ENCODE measurements around the gene NEU4.

Gene NEU4

DNA sequence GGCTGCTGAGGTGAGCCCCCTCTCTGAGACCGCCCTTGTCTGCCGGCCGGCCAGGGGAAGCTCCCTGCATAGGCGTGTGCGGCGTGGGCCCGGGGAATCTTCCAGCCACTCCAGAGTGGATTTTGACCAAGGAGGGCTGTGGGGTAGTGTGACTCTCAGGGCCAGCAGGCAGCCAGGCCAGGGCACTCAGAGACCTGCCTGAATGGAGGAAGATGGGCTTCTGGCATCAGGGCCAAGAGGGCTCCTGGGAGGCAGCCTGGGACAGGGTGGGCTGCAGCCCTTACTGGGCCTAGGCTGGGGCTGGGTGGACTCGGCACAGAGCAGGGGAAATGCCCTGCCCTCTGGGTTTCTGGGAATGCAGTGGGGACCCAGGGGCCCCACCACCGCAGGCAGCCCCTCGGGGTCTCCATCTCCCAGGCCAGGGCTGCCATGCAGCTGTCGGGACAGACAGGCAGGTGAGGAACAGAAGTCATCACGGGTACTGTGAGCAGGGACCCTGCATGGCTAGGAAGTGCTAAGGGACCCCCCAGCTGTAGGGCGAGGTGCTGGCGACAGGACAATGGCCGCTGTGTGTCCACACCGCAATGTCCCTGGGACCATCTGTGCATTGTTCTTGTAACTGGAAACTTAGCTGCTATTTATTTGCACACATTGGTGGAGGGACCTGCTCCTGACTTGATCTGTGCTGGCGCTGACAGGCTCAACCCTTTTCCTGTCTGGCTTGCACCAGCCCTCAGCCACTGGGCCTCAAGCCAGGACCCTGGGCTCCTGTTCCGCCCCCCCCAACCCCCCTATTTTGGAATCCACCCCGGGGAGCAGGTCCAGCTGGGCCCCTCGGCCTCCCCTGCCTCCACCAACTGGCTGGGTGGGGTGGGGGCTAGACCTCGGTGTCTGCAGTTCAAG is 45.6 kb downstream of the NEU4 start:
- DNase-seq = no peak

DNA sequence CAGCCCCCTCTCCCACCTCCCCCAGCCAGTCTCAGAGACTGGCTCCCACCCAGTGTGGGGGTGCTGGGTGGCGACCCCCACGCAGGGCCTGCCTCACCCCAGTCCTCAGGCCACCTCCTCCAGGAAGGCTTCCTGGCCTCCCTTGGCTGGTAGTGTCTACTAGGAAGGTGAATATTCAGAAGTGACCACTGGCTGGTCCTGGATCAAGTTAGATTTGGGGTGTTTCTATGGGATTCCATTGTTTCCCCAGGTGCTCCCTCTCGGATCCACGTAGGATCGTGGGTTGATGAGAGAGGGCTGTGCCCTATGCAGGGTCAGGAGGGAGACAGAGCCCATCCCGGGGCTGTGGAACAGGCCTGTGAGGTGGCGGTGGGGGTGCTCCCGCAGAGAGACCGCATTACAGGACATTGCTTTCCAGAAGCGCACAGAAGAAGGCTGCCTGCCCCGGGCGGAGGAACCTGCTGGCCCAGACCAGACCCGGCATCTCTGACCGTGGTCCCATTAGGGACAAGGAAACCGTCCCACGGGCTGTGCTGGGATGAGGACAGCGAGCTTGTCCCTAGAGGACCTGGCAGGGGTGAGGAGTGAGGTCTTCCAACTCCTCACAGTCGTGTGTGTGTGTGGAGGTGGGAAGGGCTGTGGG is 46.4 kb downstream of the NEU4 start:
- DNase-seq = no peak

DNA sequence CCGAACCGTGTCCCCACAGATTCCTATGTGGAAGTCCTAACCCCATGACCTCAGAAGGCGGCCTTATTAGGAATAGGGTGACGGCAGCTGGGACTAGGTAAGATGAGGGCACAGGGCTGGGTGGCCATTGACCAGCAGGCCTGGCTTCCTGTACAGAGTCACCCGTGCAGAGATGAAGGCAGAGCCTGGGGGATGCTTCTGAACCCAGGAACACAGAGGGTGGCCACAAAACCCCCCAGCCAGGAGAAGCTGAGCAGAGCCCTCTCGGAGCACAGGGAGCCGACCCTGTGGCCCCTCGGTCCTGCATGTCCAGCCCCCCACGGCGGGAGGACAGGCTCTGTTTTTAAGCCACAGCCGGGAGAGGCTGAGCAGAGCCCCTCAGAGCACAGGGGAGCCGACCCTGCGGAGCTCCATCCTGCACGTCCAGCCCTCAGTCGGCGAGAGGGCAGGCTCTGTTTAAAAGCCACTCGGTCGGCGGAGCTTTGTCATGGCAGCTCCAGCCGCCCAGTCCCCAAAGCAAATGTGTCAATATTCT is 47.0 kb downstream of the NEU4 start:
- no peak for DNase-seq

DNA sequence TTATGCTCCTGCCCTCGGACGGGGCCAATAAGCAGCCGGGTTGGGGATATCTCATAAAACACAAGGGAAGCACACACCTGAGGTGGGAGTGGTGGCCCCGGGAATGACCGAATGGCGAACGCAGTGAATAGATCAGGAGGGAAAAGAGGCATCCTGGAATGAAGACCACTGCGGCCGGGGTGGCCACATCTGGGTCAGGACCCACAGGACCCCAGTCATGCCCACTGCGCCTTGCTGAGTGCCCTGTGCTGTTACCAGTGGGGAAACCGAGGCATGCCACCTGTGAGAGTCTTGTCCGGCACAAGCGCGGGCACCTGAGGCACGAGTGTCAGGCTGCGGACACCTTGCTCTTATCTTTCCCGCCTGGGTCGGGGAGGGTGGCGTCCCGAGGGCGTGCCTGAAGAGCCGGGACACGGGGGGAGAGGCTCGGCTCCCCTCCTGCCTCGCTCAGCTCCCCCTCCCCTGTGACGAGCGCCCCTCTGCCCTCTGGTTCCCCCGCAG is 48.1 kb downstream of the NEU4 start:
- no peak for DNase-seq

DNA sequence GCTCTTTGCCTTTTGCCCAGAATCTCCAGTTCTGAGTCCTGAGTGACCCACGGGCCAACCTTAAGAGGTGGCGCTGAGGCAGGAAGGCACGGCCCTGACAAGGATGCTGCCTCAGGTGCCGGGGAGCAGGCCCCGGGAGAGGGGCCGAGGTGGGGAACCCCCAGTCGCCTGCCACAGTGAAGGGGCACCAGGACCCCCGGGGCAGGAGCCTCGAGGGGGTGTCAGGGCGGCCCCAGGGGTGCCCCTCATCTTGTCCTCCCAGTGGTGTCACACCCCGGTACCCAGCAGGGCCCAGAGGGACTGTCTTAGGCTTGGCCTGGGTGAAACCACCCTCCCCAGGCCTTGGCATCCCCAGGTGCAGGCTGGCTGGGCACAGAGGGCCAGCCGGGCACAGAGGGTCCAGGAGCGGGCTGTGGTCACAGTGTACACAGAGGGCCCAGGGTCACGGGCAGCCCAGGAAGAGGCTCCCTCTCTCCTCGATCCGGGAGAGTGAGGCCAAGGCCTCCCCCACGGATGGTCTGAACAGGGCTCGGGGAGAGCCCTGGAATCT is 48.7 kb downstream of the NEU4 start:
- DNase-seq = no peak

DNA sequence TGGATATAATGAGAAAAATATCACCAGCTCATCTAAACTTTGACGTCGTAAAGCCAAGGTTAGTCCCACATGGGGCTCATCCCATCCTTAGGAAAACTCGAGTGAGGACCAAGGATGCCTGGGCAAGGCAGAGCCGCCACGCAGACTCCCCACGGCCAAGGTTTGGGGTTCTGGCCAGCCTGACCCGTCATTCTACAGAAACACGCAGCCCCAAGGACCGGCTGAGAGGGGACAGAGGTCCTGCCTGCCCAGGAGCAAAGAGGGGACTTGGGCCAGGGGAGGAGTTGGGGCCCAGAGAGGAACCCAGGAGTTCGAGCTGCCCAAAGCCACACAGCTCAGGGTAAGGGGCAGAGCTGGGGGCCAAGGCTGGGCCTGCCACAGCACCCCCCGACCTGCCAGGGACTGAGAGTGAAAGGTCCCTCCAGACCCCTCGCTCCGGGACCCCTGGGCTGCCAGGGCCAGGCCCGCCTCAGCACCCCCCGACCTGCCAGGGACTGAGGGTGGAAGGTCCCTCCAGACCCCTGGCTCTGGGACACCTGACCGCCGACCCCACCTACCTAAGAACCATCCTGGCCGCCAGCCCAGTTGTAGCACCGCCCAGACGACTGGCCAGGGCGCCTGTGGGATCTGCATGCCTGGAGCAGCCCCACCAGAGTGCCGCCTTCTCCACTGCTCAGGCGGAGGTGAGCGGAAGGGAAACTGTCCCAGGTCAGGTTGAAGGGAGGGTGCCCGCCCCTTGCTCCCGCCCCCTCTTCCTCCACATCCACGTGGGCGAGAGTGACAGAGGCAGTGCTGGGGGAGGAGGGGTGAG is 49.4 kb downstream of the NEU4 start, which contains the start of gene PDCD1:
Gene PDCD1, minus strand, starts transcription at position 689 of the 811 bp plus-strand sequence. Its CDS starts 56 bp downstream, at position 633.
- no peak for DNase-seq

DNA sequence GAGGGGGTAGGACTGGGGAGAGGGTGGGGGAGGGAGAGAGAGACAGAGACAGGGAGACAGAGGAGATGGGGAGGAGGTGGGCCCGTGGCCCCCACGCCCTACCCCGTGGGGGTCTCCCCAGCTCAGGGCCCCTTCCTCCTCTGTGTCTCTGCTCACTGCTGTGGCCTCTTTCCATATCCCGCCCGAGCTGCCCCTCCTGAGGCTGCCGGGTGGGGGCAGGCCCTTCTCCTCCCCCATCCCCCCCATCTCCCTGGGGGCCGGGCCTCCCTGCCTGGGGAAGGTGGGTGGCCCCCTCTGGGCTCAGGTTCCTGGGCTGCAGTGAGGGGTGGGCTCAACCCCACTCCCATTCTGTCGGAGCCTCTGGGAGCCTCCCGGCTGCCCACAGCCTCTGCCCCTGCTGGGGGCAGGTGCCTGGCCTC is 50.0 kb downstream of the NEU4 start:
- no peak for DNase-seq

DNA sequence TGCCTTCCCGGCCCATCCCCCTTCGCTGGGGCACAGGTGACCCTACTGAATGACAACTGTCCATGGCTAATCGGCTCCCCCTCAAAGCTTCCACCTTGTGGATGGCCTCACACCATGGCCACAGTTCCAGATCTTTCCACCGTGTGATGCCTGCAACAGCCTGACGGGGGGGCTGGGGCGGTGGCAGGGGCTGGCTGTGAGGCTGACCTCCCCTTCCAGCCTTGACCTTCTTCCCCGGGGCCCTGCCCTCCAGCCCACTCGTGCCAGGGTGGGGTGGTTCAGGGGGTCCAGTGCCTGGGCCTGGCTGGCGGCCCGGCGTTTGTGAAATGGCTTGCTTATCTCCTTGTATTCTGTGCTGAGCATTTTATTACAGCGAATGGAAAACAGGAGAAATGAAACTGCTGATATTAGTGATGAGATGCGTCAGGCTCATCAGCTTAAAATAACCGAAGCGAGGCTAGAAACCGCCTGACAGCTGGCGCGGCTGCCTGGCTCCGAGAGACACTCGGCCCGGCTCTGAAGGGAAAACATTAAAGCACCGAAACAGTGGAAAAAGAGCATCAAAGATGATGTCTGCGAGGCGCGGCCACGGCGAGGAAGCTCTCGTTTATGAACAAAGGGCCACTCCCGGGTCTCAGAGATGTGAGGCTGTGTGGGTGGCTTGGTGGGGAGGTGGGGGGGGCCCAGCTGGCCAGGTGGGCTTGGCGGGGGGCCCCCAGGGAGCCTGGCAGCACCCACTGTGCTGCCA is 50.6 kb downstream of the NEU4 start:
- no peak for DNase-seq

DNA sequence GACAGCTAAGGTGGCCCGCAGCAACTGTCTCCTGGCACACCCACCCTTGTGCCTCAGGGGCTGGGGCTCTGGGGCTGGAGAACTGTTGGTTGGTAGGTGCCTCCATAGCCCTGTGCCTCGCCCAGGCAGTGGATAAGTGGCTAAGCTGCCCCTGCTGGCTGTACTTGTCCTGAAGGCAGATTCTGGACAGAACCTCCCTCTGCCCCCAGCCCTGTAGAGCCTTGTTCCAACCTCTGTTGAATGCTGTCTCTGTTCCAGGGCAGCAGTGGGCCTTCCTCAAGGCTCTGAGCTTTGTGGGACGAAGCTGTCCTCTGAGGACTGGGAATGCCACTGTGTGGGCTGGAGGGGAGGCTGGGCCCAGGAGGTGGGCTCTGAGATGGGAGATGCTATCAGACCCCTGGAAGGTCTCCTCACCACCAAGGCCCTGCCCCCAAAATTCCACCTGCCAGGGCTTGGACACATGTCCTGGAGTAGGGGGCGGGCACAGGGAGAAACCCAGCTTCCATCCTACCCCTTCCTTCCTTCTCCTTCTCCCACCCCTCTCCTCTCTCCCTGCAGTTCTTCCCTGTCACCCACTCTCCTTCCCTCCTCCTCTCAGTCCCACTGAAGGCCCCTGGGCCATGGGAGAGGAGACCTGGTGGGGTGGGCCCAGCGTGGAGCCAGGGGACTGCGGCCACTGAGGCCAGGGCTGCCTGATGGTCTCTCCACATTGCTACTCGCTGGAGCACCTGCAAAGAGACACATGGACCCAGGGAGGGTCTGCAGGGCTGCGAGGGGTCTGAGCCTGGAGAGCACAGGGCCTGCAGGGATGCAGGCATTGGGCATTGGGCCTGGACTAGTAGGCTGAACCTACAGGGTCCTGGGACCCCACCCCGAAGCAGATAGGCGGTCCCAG is 51.4 kb downstream of the NEU4 start:
- no peak for DNase-seq

DNA sequence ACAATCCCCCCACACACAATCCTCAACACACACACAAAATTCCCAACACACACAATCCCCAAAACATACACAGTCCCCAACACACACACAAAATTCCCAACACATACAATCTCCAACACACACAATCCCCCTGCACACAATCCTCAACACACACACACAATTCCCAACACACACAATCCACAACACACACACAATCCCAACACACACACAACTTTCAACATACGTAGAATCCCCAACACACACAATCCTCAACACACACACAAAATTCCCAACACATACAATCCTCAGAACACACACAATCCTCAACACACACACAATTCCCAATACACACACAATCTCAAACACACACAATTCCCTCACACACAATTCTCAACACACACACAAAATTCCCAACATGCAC is 52.3 kb downstream of the NEU4 start:
- no peak for DNase-seq

DNA sequence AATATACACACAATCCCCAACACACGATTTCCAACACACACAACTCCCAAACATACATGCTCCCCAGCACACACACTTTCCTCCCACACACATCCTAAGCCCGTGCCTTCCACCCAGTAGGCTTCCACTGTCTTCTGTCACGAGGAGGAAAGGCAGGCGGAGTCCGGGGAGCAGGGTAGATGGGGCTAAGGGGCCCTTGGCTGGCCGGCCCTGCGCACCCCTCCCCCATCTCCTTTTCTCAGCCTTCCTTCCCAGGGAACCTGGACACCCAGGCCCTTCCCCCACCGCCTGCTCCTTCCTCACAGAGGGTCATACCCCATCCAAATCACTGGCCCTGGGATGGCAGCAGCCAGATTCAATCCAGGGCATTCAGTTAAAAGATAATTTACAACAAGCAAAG is 53.1 kb downstream of the NEU4 start:
- DNase-seq = no peak

DNA sequence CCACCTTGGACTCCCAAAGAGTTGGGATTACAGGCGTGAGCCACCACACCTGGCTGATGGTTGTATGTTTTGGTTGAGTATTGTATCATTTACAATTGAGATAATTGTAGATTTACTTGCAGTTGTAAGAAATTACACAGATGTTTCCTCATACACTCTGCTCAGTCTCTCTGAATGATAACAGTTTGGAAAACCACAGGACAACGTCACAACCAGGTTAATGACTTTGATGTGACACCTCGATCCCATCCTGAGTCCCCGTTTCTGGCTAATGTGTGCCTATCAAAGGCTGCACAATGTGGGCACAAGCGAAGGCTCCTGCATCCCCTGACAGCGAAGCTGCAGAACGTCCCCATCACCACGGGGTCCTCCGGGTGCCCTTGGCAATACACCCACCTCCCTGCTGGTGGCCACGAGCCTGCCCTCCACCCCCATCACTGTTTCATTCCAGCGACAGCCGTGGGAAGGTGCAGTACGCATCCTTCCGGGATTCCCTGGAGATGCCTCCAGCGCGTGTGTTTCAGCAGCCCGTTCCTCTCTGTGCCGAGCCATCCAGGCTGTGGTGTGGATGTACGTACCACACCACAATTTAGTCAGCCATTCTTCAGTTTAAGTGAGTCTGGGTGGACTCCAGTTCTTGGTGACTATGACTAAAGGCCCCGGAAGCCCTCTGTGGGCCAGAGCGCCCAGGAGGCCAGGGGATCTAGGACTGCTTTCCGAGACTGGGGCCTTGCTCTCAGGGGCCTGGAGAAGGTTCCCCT is 54.0 kb downstream of the NEU4 start:
- DNase-seq = no peak

DNA sequence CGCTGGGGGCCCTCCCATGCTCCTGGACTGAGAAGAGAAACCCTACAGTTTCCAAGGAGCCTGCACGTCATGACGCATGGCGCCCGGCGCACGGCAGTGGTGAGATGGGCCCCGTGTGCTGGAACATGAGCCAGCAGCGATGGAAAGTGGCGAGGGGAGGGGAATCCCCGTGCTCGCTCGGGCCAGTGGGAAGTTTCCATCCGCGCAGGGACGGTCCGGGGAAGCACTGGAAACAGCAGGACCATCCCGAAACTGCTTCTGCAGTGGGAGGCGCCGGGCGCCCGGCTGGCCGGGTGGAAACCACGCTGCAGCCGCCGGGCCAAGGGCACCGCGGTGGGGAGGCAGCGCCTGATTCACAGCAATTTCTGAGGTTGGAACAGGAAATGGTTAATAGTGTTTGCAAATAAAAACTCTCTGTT is 54.6 kb downstream of the NEU4 start:
- DNase-seq = no peak

DNA sequence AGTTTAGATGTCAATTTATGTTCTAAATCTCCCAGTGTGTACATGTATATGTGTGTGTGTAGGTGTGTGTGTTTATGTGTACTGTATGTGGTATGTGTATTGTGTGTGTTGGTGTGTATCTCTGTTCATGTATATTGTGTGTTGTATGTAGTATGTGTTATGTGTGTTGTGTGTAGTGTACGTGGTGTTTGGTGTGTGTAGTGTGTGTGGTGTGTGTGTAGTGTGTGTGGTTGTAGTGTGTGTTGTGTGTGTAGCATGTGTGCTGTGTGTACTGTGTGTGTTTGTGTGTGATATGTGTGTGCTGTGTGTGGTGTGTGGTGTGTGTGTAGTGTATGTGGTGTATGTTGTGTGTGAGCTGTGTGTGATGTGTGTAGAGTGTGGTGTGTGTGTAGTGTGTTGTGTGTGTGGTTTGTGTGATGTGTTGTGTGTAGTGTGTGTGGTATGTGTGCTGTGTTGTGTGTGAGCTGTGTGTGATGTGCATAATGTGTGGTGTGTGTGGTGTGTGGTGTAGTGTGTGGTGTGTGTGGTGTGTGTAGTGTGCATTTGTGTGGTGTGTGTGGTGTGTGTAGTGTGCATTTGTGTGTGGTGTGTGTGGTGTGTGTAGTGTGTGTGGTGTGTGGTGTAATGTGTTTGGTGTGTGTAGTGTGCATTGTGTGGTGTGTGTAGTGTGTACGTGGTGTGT is 55.3 kb downstream of the NEU4 start:
- no peak for DNase-seq

DNA sequence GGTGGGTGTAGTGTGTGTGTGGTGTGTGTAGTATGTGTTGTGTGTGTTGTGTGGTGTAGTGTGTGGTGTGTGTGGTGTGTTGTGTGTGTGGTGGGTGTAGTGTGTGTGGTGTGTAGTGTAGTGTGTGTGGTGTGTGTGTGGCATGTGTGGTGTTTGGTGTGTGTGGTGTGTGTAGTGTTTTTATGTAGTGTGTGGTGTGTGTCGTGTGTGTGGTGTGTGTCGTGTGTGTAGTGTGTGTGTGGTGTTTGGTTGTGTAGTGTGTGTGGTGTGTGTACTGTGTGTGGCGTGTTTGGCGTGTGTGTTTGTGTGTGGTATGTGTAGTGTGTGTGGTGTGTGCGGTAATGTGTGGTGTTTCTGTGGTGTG is 55.8 kb downstream of the NEU4 start:
- no peak for DNase-seq

DNA sequence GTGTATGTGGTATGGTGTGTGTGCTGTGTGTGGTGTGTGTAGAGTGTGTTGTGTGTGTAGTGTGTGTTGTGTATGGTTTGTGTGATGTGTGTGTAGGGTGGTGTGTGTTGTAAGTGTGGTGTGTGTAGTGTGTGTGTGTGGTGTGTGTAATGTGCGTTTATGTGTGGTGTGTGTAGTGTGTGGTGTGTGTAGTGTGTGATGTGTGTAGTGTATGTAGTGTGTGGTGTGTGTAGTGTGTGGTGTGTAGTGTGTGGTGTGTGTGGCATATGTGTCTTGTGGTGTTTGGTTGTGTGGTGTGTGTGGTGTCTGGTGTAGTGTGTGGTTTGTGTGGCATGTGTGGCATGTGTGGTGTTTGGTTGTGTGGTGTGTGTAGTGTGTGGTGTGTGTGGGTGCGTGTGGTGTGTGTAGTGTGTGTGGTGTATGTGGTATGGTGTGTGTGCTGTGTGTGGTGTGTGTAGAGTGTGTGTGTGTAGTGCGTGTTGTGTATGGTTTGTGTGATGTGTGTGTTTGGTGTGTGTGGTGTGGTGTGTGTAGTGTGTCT is 56.5 kb downstream of the NEU4 start:
- DNase-seq = no peak

DNA sequence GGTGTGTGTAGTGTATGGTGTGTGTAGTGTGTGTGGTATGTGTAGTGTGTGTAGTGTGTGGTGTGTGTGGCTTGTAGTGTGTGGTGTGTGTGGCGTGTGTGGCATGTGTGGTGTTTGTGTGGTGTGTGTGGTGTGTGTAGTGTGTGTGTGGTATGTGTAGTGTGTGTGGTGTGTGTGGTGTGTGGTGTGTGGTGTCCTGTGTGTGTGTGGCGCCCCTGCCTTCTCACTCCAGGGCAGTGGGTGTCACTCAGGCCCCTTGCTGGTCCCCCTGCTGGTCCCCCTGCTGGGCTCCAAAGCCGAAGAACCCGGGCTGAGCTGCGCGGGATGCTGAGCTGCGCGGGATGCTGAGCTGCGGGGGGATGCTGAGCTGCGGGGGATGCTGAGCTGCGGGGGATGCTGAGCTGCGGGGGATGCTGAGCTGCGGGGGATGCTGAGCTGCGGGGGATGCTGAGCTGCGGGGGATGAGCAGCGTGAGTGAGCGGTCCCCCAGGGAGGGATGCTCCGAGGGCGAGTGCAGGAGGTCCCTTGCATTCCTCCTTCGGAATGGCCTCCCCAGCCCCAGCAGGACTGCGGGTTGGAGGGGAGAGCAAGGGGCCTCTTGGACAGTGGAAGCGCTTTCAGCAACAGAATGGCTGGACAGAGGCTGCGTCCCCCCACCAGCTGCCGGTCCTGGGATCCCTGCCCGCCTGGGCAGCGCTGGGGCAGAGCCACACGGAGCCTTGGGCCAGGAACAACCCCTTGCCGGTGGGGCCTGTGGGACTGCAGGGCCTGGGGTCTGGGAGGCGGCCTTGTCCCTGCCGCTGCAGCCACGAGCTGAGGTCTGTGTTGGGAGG is 57.2 kb downstream of the NEU4 start:
- no peak for DNase-seq

Measured in NCI-H1105 treated with DMSO at 0.1 percent for 48 hours (cell line).